ENCODE data around the gene GPR18. TPM values are rescaled to one million over a fixed set of nuclear protein-coding genes. Genes with fewer than 3 reads are reported as not detected.

GPR18 gene
- total RNA-seq, 1 experiment from 2014 or later = not detected

GRCh38 chr13:99305158-99305557, 47.0 kb upstream of the GPR18 start:
- Histone ChIP-seq H2AFZ (ENCODE audit: low read depth, low read length, poor library complexity, severe bottlenecking) (no peak overlapping the region), H3K9ac (ENCODE audit: low read length) (no peak overlapping the region), H4K20me1 (ENCODE audit: insufficient read depth) (no peaks in the 10 kb centered on the region), H3K9me3 (ENCODE audit: control insufficient read depth in 1 of 2, insufficient read depth in 1 of 2, low read depth in 1 of 2, low read length in 2 of 2) (no peaks in the 10 kb centered on the region; a peak in 1 of 4 replicates), H3K4me1 (ENCODE audit: control insufficient read depth in 1 of 2, insufficient read depth in 2 of 2, low read length in 2 of 2) (peaks cover 23 to 45% of the 10 kb centered on the region in 2 experiments), H3K4me2 (ENCODE audit: low read length) (no peak overlapping the region), H3K27ac (ENCODE audit: low read depth, low read length) (no peak overlapping the region), H3K4me3 (replicated peaks in 1 of 2; ENCODE audit: low read depth in 1 of 2, low read length in 2 of 2) (no peak overlapping the region), H3K79me2 (ENCODE audit: insufficient read depth, low read length) (peaks cover 12% of the 10 kb centered on the region; the same call in 1 of the 2 replicates), H3K9me2 (ENCODE audit: insufficient read depth) (no peaks in the 10 kb centered on the region), H3K27me3 (ENCODE audit: insufficient read depth, low read length) (no peaks in the 10 kb centered on the region), H3K36me3 (ENCODE audit: control insufficient read depth in 1 of 2, insufficient read depth in 2 of 2, low read length in 2 of 2) (0 out of 4 replicates have a peak, but pooled peaks cover 0 to 6% of the 10 kb centered on the region in 2 experiments)
- RAD21 ChIA-PET (ENCODE audit: low non-redundant PET in 1 of 2, low total read pairs in 2 of 2, uncharacterized antibody in 2 of 2, unreplicated experiment in 2 of 2) = no interaction called here
- CTCF ChIA-PET = no interaction called here
- TF ChIP-seq REST (IDR thresholded peaks at IDR 0.05; ENCODE audit: low read depth) (no peak), ATF3 (IDR thresholded peaks at IDR 0.05) (no peak), TCF7L2 (IDR thresholded peaks at IDR 0.05; ENCODE audit: borderline replicate concordance, extremely low read depth, insufficient read depth, insufficient read length) (no peak), ELF1 (IDR thresholded peaks at IDR 0.05; ENCODE audit: borderline replicate concordance, low read depth) (no peak), RAD21 (IDR thresholded peaks at IDR 0.05; ENCODE audit: low read depth) (no peak), SRF (IDR thresholded peaks at IDR 0.05; ENCODE audit: low read depth) (no peak), ZFX (IDR thresholded peaks at IDR 0.05) (no peak), JUND (IDR thresholded peaks at IDR 0.05) (no peak), MAX (IDR thresholded peaks at IDR 0.05) (no peak), CBX3 (IDR thresholded peaks at IDR 0.05; ENCODE audit: low read depth) (no peak), ZNF274 (IDR thresholded peaks at IDR 0.05; ENCODE audit: low read depth, low read length) (no peak), CEBPB (IDR thresholded peaks at IDR 0.05; ENCODE audit: low read depth) (no peak), SP1 (IDR thresholded peaks at IDR 0.05; ENCODE audit: low read depth) (no peak), POLR2A (IDR thresholded peaks at IDR 0.05; ENCODE audit: borderline replicate concordance, extremely low read depth, insufficient read depth, insufficient read length) (no peak), POLR2AphosphoS5 (IDR thresholded peaks at IDR 0.05; ENCODE audit: low read depth, low read length) (no peak), EZH2 (IDR thresholded peaks at IDR 0.05) (no peak), CTCF (IDR thresholded peaks at IDR 0.05 in 2 of 3, conservative IDR thresholded peaks at IDR 0.05 in 1 of 3; ENCODE audit: borderline replicate concordance in 1 of 3, insufficient read depth in 1 of 3, low read depth in 2 of 3, low read length in 2 of 3) (no peak)
- POLR2A ChIA-PET = no interaction called here
- intact Hi-C loops (cut with micrococcal nuclease) = no loop called here
- no peak for DNase-seq (ENCODE audit: low read depth, low spot score)
- ATAC-seq = no peak
- no TSS peak for BruUV-seq (replicated peaks)
